Aorta (tissue), 5 donors: Measurements from ENCODE around the gene TMEM39B. TPM values are rescaled to one million over a fixed set of nuclear protein-coding genes. Genes with fewer than 3 reads are reported as not detected.
A peak's percentile ranks its signal among the peaks of the same experiment; 100 is the strongest.

Source experiments
- ATAC-seq: fragments of 200-7000 bp; cut with Tn5 transposase; one replicate; pipeline ENCODE4 v1.9.1; 2022; ENCODE audit warnings: moderate library complexity; ENCODE audit not compliant: low FRiP score
- DNase-seq, 2 donors: peaks; one replicate each; pipeline ENCODE4 v3.0.0-alpha.2; 2020
- H3K27ac ChIP-seq, 2 donors: one replicate each; pipeline ENCODE4 v1.5.1; 2013; ENCODE audit warnings: low read length in 2 of 2, mild to moderate bottlenecking in 2 of 2, moderate library complexity in 2 of 2, control low read depth in 1 of 2, inconsistent platforms in 1 of 2, low read depth in 1 of 2
- H3K27me3 ChIP-seq, 2 donors: one replicate each; pipeline ENCODE4 v1.6.1; 2013; ENCODE audit warnings: control low read depth in 1 of 2, low read length in 1 of 2, mild to moderate bottlenecking in 1 of 2, moderate library complexity in 1 of 2; ENCODE audit not compliant: insufficient read depth in 2 of 2, control insufficient read depth in 1 of 2
- H3K36me3 ChIP-seq, 2 donors: one replicate each; pipeline ENCODE4 v1.6.1; 2013; ENCODE audit warnings: control low read depth in 1 of 2, low read length in 1 of 2, mild to moderate bottlenecking in 1 of 2; ENCODE audit not compliant: insufficient read depth in 2 of 2, control insufficient read depth in 1 of 2
- H3K4me1 ChIP-seq, 2 donors: one replicate each; pipeline ENCODE4 v1.6.1; 2013; ENCODE audit warnings: low read length in 2 of 2, control low read depth in 1 of 2, mild to moderate bottlenecking in 1 of 2, moderate library complexity in 1 of 2; ENCODE audit not compliant: insufficient read depth in 2 of 2, control insufficient read depth in 1 of 2
- H3K4me3 ChIP-seq, 2 donors: one replicate each; pipeline ENCODE4 v1.5.1; 2013; ENCODE audit warnings: low read length in 2 of 2, control low read depth in 1 of 2, mild to moderate bottlenecking in 1 of 2
- H3K9me3 ChIP-seq: one replicate; pipeline ENCODE4 v1.6.1; 2013; ENCODE audit warnings: mild to moderate bottlenecking, low read length; ENCODE audit not compliant: control insufficient read depth
- WGBS, 2 donors: extraction: QIAGEN DNeasy Blood & Tissue Kit; methylation state at CpG; one replicate each; pipeline ENCODE4 v1.1.7; 2013; 5-methylcytosine and 5-hydroxymethylcytosine counted together
- intact Hi-C, 2 donors: fragments of 100-400 bp; cut with DNase I; formaldehyde crosslinking; loops; one replicate each; pipeline versions ENCODE4 v1.14.2 to v1.15.0; 2022
- polyA plus RNA-seq, 2 donors: library from polyadenylated mRNA; stranded (reverse); fragments of 200-250 nt; gene quantifications; one replicate each; pipeline ENCODE4 v1.2.3, GENCODE V29; 2013
- total RNA-seq, 2 donors: library from RNA; stranded (reverse); fragmentation: NEBNext Ultra II Directional; extraction: Animal tissue kit (Norgen Biotek cat#: 25700); gene quantifications; one replicate each; pipeline ENCODE4 v1.2.1, GENCODE V29; 2021
- donor health status: healthy with polysubstance abuse.
- donor health status: Bipolar disorder and iron deficiency.
- donor health status: DM: no; HTN: no; CAD: no.
- donor health status: DM: no; HTN: no; CAD: no.
- donor health status: DM: yes; HTN: yes; CAD: no.

TMEM39B gene
- total and polyA plus RNA-seq, 4 donors: 3.5 to 21.1 (median 15.4) TPM

- H3K9me3 ChIP-seq: no peaks in the 10 kb centered on the region
- peaks cover 0 to 3% of the 10 kb centered on the region in 2 donors for H3K36me3 ChIP-seq
- DNase-seq (peak in 1 of 2 donors; percentile 31), ATAC-seq (no peak)
- no peak overlapping the region for H3K27ac ChIP-seq
- no peaks in the 10 kb centered on the region for H3K4me1 ChIP-seq
- intact Hi-C loops: no loop called here
- no peak overlapping the region for H3K4me3 ChIP-seq
- H3K27me3 ChIP-seq: no peaks in the 10 kb centered on the region
- 89 to 92% methylated on average over 4 of the region's 4 CpGs for WGBS, 2 donors
These were observed 26.7 kb downstream of the TMEM39B start for GRCh38 chr1:32099426-32099825.

- Histone ChIP-seq H3K9me3 (no peaks in the 10 kb centered on the region), H3K4me1 (no peaks in the 10 kb centered on the region), H3K27ac (no peak overlapping the region), H3K4me3 (no peak overlapping the region), H3K27me3 (no peaks in the 10 kb centered on the region), H3K36me3 (peaks cover 0 to 2% of the 10 kb centered on the region in 2 donors)
- ATAC-seq (no peak), DNase-seq (peak; percentile 63 to 72)
- intact Hi-C loops: no loop called here
- WGBS, 2 donors: 82 to 86% methylated on average over 10 of the region's 10 CpGs
These were observed 27.6 kb downstream of the TMEM39B start for GRCh38 chr1:32100359-32100758.

- intact Hi-C loops: no loop called here
- DNase-seq (no peak), ATAC-seq (no peak)
- Histone ChIP-seq H3K4me3 (no peak overlapping the region), H3K36me3 (no peaks in the 10 kb centered on the region), H3K9me3 (no peaks in the 10 kb centered on the region), H3K4me1 (no peaks in the 10 kb centered on the region), H3K27me3 (no peaks in the 10 kb centered on the region), H3K27ac (no peak overlapping the region)
- 89 to 90% methylated on average over 9 of the region's 9 CpGs for WGBS, 2 donors
These were observed 28.3 kb downstream of the TMEM39B start for GRCh38 chr1:32100807-32101708.

GRCh38 chr1:32104127-32104526, 31.4 kb downstream of the TMEM39B start:
- Histone ChIP-seq H3K36me3 (no peaks in the 10 kb centered on the region), H3K4me1 (no peaks in the 10 kb centered on the region), H3K9me3 (no peaks in the 10 kb centered on the region), H3K27ac (no peak overlapping the region), H3K27me3 (no peaks in the 10 kb centered on the region), H3K4me3 (no peak overlapping the region)
- no peak for ATAC-seq
- 68 to 69% methylated on average over 4 of the region's 4 CpGs for WGBS, 2 donors
- intact Hi-C loops: no loop called here
- DNase-seq: no peak

- DNase-seq: no peak
- H3K36me3 ChIP-seq: no peaks in the 10 kb centered on the region
- no peaks in the 10 kb centered on the region for H3K27me3 ChIP-seq
- 88% methylated on average over 1 of the region's 1 CpG for WGBS, 2 donors
- no peak overlapping the region for H3K27ac ChIP-seq
- intact Hi-C loops: loop anchor here in 1 of 2 donors (5.0 kb wide), 2 partner anchors 33 to 72 kb away; partner anchors contain the start of genes TMEM39B and TXLNA
- H3K9me3 ChIP-seq: no peaks in the 10 kb centered on the region
- ATAC-seq: no peak
- H3K4me3 ChIP-seq: no peak overlapping the region
- H3K4me1 ChIP-seq: no peaks in the 10 kb centered on the region
These were observed 32.6 kb downstream of the TMEM39B start for GRCh38 chr1:32105338-32105737.

GRCh38 chr1:32106663-32107275, 34.0 kb downstream of the TMEM39B start:
- intact Hi-C loops: loop anchor here in 1 of 2 donors (5.0 kb wide), 2 partner anchors 34 to 71 kb away; partner anchors contain the start of genes TMEM39B and TXLNA
- no peaks in the 10 kb centered on the region for H3K36me3 ChIP-seq
- H3K27me3 ChIP-seq: no peaks in the 10 kb centered on the region
- no peak overlapping the region for H3K4me3 ChIP-seq
- no peaks in the 10 kb centered on the region for H3K9me3 ChIP-seq
- DNase-seq (no peak), ATAC-seq (no peak)
- peaks cover 0 to 4% of the 10 kb centered on the region in 2 donors for H3K4me1 ChIP-seq
- whole genome bisulfite sequencing, 2 donors: 88 to 89% methylated on average over 9 of the region's 9 CpGs
- no peak overlapping the region for H3K27ac ChIP-seq

GRCh38 chr1:32107742-32108661, 35.3 kb downstream of the TMEM39B start, which contains the start of gene KPNA6:
Gene KPNA6, plus strand, starts transcription at chr1:32108056. Its CDS starts 75 bp downstream, at chr1:32108131.
- intact Hi-C loops: loop anchor here in 1 of 2 donors (5.0 kb wide), 2 partner anchors 36 to 69 kb away; partner anchors contain the start of genes TMEM39B and TXLNA
- Histone ChIP-seq H3K27ac (peak within 1 kb of the TSS; percentile 19 to 41), H3K36me3 (no peaks in the 10 kb centered on the region), H3K9me3 (no peaks in the 10 kb centered on the region), H3K4me3 (peak within 1 kb of the TSS; percentile 62 to 95), H3K4me1 (peaks cover 0 to 7% of the 10 kb centered on the region in 2 donors), H3K27me3 (no peaks in the 10 kb centered on the region)
- peak; percentile 96 for ATAC-seq
- peak; percentile 93 to 94 for DNase-seq
- WGBS, 2 donors: 0% methylated on average over 44 to 45 of the region's 45 CpGs

- DNase-seq (no peak), ATAC-seq (no peak)
- intact Hi-C loops: no loop called here
- WGBS, 2 donors: 83% methylated on average over 2 of the region's 2 CpGs
- peaks cover 0 to 7% of the 10 kb centered on the region in 2 donors for H3K4me1 ChIP-seq
- H3K27ac ChIP-seq: no peak overlapping the region
- H3K27me3 ChIP-seq: no peaks in the 10 kb centered on the region
- no peaks in the 10 kb centered on the region for H3K9me3 ChIP-seq
- H3K4me3 ChIP-seq: no peak overlapping the region
- H3K36me3 ChIP-seq: no peaks in the 10 kb centered on the region
These were observed 38.4 kb downstream of the TMEM39B start for GRCh38 chr1:32111040-32111623.
